AG04449 (cell line): Measurements from ENCODE around the gene ANO4.

ENCODE experiments used
- CTCF ChIA-PET: fragments of 350-600 bp; formaldehyde crosslinking; extraction: SDS; loops from one replicate; lab custom pipeline; 2021; ENCODE audit warnings: antibody characterized with exemption; lab: Yijun Ruan, JAX
- POLR2A ChIA-PET: fragments of 400-600, 350-600 bp; formaldehyde crosslinking; extraction: SDS; loops from one replicate; lab custom pipeline; 2020; ENCODE audit warnings: antibody characterized with exemption, inconsistent platforms; lab: Yijun Ruan, JAX
- DNase-seq: peaks from one replicate; pipeline ENCODE4 v3.0.0-alpha.2; 2010; ENCODE audit warnings: low read depth, low spot score
- H3K4me3 ChIP-seq: 2 replicates; pipeline ENCODE4 v1.5.1; 2011; ENCODE audit warnings: low read depth, mild to moderate bottlenecking, control low read depth, low read length
- TF ChIP-seq, protein P1 (sequence below): IDR thresholded peaks from one replicate; pipeline ENCODE4 v1.5.1; 2011; ENCODE audit warnings: mild to moderate bottlenecking, moderate library complexity, low read length, control low read depth, inconsistent platforms; ENCODE audit not compliant: insufficient read depth; ENCODE audit errors: missing control alignments

Gene ANO4

DNA sequence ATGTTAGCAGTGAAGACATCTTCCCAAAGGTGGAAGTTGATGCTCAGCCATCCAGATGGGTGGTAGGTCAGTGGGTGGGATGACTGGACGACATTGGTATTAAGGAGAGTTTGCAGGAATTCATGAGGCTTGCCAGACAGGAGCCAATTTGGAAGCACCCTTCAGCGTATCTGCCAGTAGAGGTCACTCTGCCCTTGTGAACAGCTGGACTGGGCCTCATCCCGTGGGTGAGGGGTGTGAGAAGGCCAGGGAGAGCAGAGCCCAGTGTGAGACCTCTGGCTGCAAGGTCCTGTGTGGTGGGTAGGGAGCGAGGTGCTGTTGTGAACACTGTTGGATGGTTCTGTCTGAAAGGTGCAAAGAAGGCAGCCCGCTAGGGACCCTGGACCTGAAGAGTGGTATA lies 377.7 kb downstream of the ANO4 start:
- H3K4me3 ChIP-seq, result no peak overlapping the region
- CTCF ChIA-PET, result interaction anchor here (0.7 to 1.0 kb wide), 2 partner anchors 15 to 152 kb away, joined by 3 read pairs; no protein-coding TSS in a partner anchor
- POLR2A ChIA-PET, result no interaction called here
- TF ChIP-seq, protein P1, sequence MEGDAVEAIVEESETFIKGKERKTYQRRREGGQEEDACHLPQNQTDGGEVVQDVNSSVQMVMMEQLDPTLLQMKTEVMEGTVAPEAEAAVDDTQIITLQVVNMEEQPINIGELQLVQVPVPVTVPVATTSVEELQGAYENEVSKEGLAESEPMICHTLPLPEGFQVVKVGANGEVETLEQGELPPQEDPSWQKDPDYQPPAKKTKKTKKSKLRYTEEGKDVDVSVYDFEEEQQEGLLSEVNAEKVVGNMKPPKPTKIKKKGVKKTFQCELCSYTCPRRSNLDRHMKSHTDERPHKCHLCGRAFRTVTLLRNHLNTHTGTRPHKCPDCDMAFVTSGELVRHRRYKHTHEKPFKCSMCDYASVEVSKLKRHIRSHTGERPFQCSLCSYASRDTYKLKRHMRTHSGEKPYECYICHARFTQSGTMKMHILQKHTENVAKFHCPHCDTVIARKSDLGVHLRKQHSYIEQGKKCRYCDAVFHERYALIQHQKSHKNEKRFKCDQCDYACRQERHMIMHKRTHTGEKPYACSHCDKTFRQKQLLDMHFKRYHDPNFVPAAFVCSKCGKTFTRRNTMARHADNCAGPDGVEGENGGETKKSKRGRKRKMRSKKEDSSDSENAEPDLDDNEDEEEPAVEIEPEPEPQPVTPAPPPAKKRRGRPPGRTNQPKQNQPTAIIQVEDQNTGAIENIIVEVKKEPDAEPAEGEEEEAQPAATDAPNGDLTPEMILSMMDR, result peak; percentile 9
- no peak for DNase-seq

DNA sequence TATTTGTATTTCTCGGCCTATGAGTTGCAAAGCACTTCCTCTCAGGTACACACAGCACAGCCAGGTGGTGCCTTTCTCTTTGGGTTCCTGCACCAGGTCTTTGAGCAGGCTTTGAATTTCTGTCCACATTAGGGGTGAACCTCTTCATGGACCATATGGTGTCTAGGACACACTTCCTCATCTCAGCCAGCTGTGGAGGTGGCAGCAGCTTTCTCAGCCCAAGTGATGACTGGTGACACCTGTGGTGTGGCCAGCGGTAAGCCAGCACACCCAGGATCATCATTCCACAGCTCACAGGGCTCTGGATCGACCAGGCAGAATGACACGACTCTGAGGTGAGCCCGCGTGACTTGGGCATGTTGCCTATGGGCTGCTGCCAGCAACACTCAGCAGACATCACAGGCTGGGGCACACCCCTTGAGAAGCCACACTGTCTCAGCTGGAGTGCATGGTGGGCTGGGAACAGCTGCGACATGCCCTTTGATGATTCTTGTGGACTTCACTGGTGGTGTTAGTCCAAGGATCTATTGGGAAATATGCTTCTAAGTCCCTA lies 378.7 kb downstream of the ANO4 start:
- POLR2A ChIA-PET, result no interaction called here
- CTCF ChIA-PET, result interaction anchor here (0.7 to 1.0 kb wide), 2 partner anchors 16 to 151 kb away, joined by 3 read pairs; no protein-coding TSS in a partner anchor
- TF ChIP-seq, protein P1, result no peak
- H3K4me3 ChIP-seq, result no peak overlapping the region
- DNase-seq, result no peak

DNA sequence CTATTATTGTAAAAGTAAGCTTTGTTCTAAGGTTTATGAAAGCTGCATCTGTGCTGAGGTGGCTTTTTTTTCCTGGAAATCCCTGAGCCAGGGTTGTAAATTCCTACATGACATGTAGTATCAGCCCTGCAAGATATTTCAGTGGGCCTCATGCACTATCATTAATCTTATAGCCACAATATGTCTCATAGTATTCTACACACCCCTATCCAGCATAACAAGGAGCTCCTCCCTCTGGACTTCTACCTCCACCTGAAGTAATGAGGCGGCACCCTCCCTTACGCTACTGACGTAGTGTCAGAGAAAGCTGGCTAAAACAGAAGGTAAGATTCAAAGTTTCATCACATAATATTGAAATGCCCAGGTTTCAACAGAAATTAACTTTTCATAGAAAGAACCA lies 380.0 kb downstream of the ANO4 start:
- POLR2A ChIA-PET, result no interaction called here
- TF ChIP-seq, protein P1, result no peak

More for the DNA sequence above, 380.0 kb downstream of the ANO4 start:
- CTCF ChIA-PET, result interaction anchor here (1.3 kb wide), 1 partner anchor 148 kb away, joined by 4 read pairs; no protein-coding TSS in a partner anchor
- H3K4me3 ChIP-seq, result no peak overlapping the region
- no peak for DNase-seq
